Measurements from ENCODE around the gene LCORL. TPM values are rescaled to one million over a fixed set of nuclear protein-coding genes. Genes with fewer than 3 reads are reported as not detected.

Gene LCORL
- total and polyA plus RNA-seq, 2 donors (not counting 3 experiments of a cell fraction or from before 2014, with no cell fraction given) = 2.8 to 23.9 TPM

GRCh38 chr4:17812801-17813200 lies 208.8 kb downstream of the LCORL start:
- CTCF ChIA-PET = interaction anchor here (0.6 kb wide), 1 partner anchor 20 kb away, joined by 3 read pairs; no protein-coding TSS in a partner anchor
- FAIRE-seq (no peak), DNase-seq (ENCODE audit: low read depth, low spot score) (peak; percentile 50)
- BruUV-seq (replicated peaks) = no TSS peak
- Histone ChIP-seq H3K9me3 (replicated peaks; ENCODE audit: control insufficient read depth, insufficient read depth, low read length) (no peaks in the 10 kb centered on the region), H3K4me1 (ENCODE audit: control insufficient read depth, extremely low read depth, insufficient read depth, low read length) (peaks cover 38% of the 10 kb centered on the region), H3K4me3 (replicated peaks in 1 of 3; ENCODE audit: insufficient read depth in 1 of 3, low read depth in 1 of 3, low read length in 3 of 3) (peak overlapping the region in 2 of 3 experiments; percentile 86 to 97), H2AFZ (ENCODE audit: low read depth, low read length) (no peak overlapping the region), H3K9me1 (replicated peaks; ENCODE audit: control insufficient read depth, extremely low read depth, insufficient read depth, low read length) (no peaks in the 10 kb centered on the region), H3K27ac (ENCODE audit: insufficient read depth, low read depth, low read length) (peak overlapping the region; percentile 68), H3K9ac (replicated peaks; ENCODE audit: extremely low read depth, insufficient read depth, low read length) (peak overlapping the region; percentile 92), H3K27me3 (ENCODE audit: control insufficient read depth in 2 of 2, insufficient read depth in 2 of 2, low read length in 2 of 2) (no peaks in the 10 kb centered on the region), H3K4me2 (ENCODE audit: insufficient read depth, low read length) (peak overlapping the region; percentile 97), H4K20me1 (replicated peaks; ENCODE audit: control insufficient read depth, extremely low read depth, insufficient read depth, low read length) (peaks cover 1% of the 10 kb centered on the region), H3K36me3 (ENCODE audit: control insufficient read depth in 2 of 2, extremely low read depth in 1 of 2, insufficient read depth in 2 of 2, low read length in 2 of 2) (peaks cover 0 to 5% of the 10 kb centered on the region in 2 experiments), H3K79me2 (ENCODE audit: control insufficient read depth, insufficient read depth, low read length) (peaks cover 95% of the 10 kb centered on the region)
- intact Hi-C loops (cut with micrococcal nuclease) (loop anchor here (5.0 kb wide), 3 partner anchors 176 to 720 kb away; no protein-coding TSS in a partner anchor), dilution Hi-C loops (cut with MboI; ENCODE audit: extremely low pct_ligation_motif_present, low sequenced_read_pairs) (no loop called here)
- TF ChIP-seq FOS (IDR thresholded peaks at IDR 0.05; ENCODE audit: borderline replicate concordance, insufficient read depth, low read length) (no peak), GATA2 (IDR thresholded peaks at IDR 0.05; ENCODE audit: insufficient read depth, insufficient read length, low read depth, low read length) (peak; percentile 50), CTCF (IDR thresholded peaks at IDR 0.05; ENCODE audit: extremely low read depth in 1 of 2, insufficient read depth in 1 of 2, low read depth in 1 of 2, low read length in 2 of 2) (no peak), EZH2 (IDR thresholded peaks at IDR 0.05; ENCODE audit: borderline replicate concordance, low read depth, low read length, severe bottlenecking) (no peak)
- POLR2A ChIA-PET = no interaction called here

GRCh38 chr4:17812125-17812524 lies 209.4 kb downstream of the LCORL start:
- intact Hi-C loops (cut with micrococcal nuclease) (loop anchor here (5.0 kb wide), 3 partner anchors 175 to 720 kb away; no protein-coding TSS in a partner anchor), dilution Hi-C loops (cut with MboI; ENCODE audit: extremely low pct_ligation_motif_present, low sequenced_read_pairs) (no loop called here)
- no peaks in the 10 kb centered on the region for H3K27me3 ChIP-seq (ENCODE audit: control insufficient read depth in 2 of 2, insufficient read depth in 2 of 2, low read length in 2 of 2)
- ChIA-PET CTCF (no interaction called here), POLR2A (no interaction called here)
- H3K9me3 ChIP-seq (replicated peaks; ENCODE audit: control insufficient read depth, insufficient read depth, low read length) = no peaks in the 10 kb centered on the region
- H3K4me1 ChIP-seq (ENCODE audit: control insufficient read depth, extremely low read depth, insufficient read depth, low read length) = peaks cover 45% of the 10 kb centered on the region
- H3K27ac ChIP-seq (ENCODE audit: insufficient read depth, low read depth, low read length) = peak overlapping the region; percentile 68
- FAIRE-seq (no peak), DNase-seq (ENCODE audit: low read depth, low spot score) (peak; percentile 32)
- H4K20me1 ChIP-seq (replicated peaks; ENCODE audit: control insufficient read depth, extremely low read depth, insufficient read depth, low read length) = peaks cover 2% of the 10 kb centered on the region
- H3K9ac ChIP-seq (replicated peaks; ENCODE audit: extremely low read depth, insufficient read depth, low read length) = peak overlapping the region; percentile 92
- H3K36me3 ChIP-seq (ENCODE audit: control insufficient read depth in 2 of 2, extremely low read depth in 1 of 2, insufficient read depth in 2 of 2, low read length in 2 of 2) = peaks cover 0 to 7% of the 10 kb centered on the region in 2 experiments
- H3K79me2 ChIP-seq (ENCODE audit: control insufficient read depth, insufficient read depth, low read length) = peaks cover 95% of the 10 kb centered on the region
- no TSS peak for BruUV-seq (replicated peaks)
- H3K9me1 ChIP-seq (replicated peaks; ENCODE audit: control insufficient read depth, extremely low read depth, insufficient read depth, low read length) = no peaks in the 10 kb centered on the region
- peak overlapping the region; percentile 67 to 97 (median 86) for H3K4me3 ChIP-seq (replicated peaks in 1 of 3; ENCODE audit: insufficient read depth in 1 of 3, low read depth in 1 of 3, low read length in 3 of 3)
- H3K4me2 ChIP-seq (ENCODE audit: insufficient read depth, low read length) = peak overlapping the region; percentile 97
- TF ChIP-seq POLR2AphosphoS5 (IDR thresholded peaks at IDR 0.05; ENCODE audit: insufficient read depth, low read depth, low read length) (no peak), FOS (IDR thresholded peaks at IDR 0.05; ENCODE audit: borderline replicate concordance, insufficient read depth, low read length) (no peak), MAX (IDR thresholded peaks at IDR 0.05; ENCODE audit: insufficient read depth, insufficient read length) (no peak), POLR2A (IDR thresholded peaks at IDR 0.05; ENCODE audit: low read depth, low read length) (no peak), GATA2 (IDR thresholded peaks at IDR 0.05; ENCODE audit: insufficient read depth, insufficient read length, low read depth, low read length) (no peak)
- peak overlapping the region; percentile 44 for H2AFZ ChIP-seq (ENCODE audit: low read depth, low read length)

Data from endothelial cell of umbilical vein (primary cell).